Gastroesophageal sphincter (tissue), 3 donors: ENCODE measurements around the gene VPS37D.

Experiments
- CTCF ChIP-seq, 4 experiments: fragments of 200-600 bp in 2 of 4; fragments of 450-650 bp in 2 of 4; sonication (generic) in 1 of 4; IDR thresholded peaks; one replicate each; pipeline ENCODE4 v1.5.1; 2017 to 2019; ENCODE audit warnings: antibody characterized with exemption in 4 of 4, mild to moderate bottlenecking in 2 of 4, moderate library complexity in 2 of 4
- POLR2A ChIP-seq, 2 donors: fragments of 450-650 bp; IDR thresholded peaks; one replicate each; pipeline ENCODE4 v1.6.1; 2017; ENCODE audit warnings: antibody characterized with exemption in 2 of 2, mild to moderate bottlenecking in 2 of 2, moderate library complexity in 1 of 2

GRCh38 chr7:73669858-73670385 is 2.3 kb downstream of the VPS37D start:
- no peak for TF ChIP-seq CTCF (IDR thresholded peaks at IDR 0.05)
- TF ChIP-seq POLR2A (IDR thresholded peaks at IDR 0.05): no peak
